ENCODE data around the gene PRR35.
A peak's percentile ranks its signal among the peaks of the same experiment; 100 is the strongest.
"Not testable (repeated sequence)": the region's sequence is repeated elsewhere in the genome, so short reads cannot be mapped to it uniquely, and the experiment has no call there.

The PRR35 gene

GRCh38 chr16:595942-596735, 35.9 kb downstream of the PRR35 start:
- TF ChIP-seq CTCF (IDR thresholded peaks at IDR 0.05; ENCODE audit: low read depth, low read length, missing control alignments) = no peak
- DNase-seq (ENCODE audit: extremely low read depth, low read depth) = no peak
- H3K4me3 ChIP-seq (replicated peaks; ENCODE audit: low read depth, low read length) = no peak overlapping the region

DNA sequence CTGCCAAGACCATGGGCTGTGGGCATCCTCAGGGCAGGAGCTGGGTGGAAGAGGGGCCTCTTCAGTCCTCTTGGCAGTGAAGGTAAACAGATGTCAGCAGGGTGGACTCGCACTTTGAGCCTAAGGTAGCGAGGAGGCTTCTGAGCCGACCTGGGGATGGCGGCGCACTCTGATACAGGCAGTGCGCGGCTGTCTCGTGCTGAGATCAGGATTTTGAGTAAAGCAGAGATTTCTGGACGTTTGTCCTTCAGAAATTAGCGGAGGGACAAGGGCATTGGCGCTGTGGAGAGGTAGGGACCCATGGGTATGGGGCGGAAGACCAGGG, 36.5 kb downstream of the PRR35 start:
- H3K4me3 ChIP-seq (replicated peaks; ENCODE audit: low read depth, low read length) = no peak overlapping the region
- no peak for DNase-seq (ENCODE audit: extremely low read depth, low read depth)
- TF ChIP-seq CTCF (IDR thresholded peaks at IDR 0.05; ENCODE audit: low read depth, low read length, missing control alignments) = no peak

- DNase-seq (ENCODE audit: extremely low read depth, low read depth); H3K4me3 ChIP-seq (replicated peaks; ENCODE audit: low read depth, low read length): not testable (repeated sequence)
Observed at GRCh38 chr16:597655-598054, 37.5 kb downstream of the PRR35 start.

DNA sequence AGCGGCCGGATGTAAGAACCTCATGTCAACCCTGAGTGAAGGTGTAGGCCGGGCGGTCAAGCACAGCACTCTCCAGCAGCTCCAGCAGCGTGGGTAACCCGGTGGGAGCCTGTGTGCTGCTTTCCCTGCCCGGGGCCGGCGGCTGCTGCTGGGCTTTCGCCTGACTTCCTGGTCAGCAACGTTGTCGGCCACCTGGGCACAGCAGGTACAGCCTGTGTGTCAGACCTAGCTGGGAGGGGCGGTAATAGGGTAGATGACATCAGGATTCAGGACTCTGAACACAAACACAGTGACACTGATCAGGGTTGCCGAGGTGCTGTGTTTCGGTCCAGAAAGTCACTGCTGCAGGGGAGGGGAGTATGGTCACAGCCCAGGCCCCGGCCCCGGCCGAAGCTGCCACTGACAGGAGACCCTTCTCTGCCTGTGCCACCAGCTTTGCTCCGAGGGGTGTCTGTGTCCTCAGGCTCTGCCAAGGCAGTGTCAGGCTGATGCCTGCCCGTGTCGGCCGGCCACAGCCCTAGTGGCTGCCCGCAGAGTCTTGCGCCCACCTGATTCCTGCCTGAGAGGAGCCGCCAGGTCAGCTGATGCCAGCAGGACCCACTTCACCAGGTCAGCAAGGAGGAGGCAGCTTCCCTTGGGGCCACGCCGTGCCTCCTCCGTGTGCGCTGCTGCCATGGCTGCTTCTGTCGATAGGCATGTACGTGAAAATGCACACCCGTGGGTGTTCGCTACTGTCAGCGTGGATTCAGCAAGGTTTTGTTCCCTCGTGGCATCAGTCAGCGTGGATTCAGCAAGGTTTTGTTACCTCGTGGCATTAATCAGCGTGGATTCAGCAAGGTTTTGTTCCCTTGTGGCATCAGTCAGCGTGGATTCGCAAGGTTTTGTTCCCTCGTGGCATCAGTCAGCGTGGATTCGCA, 38.9 kb downstream of the PRR35 start:
- DNase-seq (ENCODE audit: extremely low read depth, low read depth) = no peak
- TF ChIP-seq CTCF (IDR thresholded peaks at IDR 0.05; ENCODE audit: low read depth, low read length, missing control alignments) = no peak
- no peak overlapping the region for H3K4me3 ChIP-seq (replicated peaks; ENCODE audit: low read depth, low read length)

DNA sequence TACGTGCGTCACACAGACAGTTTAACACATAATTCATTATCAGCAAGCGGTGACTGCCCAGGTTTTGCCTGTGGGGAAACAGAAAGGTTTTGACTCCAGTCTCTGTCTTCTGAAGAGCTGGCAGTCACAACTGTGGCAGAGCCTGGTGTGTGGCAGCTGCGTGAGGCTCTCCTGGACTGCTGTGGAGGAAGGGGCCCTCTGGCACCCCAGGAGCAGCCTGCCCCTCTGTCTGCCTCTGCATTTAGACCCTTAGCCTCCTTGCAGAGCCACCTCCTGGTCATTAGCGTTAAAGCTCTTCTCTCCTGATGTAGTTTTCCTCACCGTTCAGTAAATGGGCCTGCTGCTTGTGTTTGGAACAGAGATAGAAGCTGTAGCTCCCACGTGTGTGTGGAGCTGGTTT, 40.6 kb downstream of the PRR35 start:
- DNase-seq (ENCODE audit: extremely low read depth, low read depth) = no peak
- H3K4me3 ChIP-seq (replicated peaks; ENCODE audit: low read depth, low read length) = no peak overlapping the region
- TF ChIP-seq CTCF (IDR thresholded peaks at IDR 0.05; ENCODE audit: low read depth, low read length, missing control alignments) = peak; percentile 20

GRCh38 chr16:603933-604332, 43.7 kb downstream of the PRR35 start:
- H3K4me3 ChIP-seq (replicated peaks; ENCODE audit: low read depth, low read length) = no peak overlapping the region
- no peak for DNase-seq (ENCODE audit: extremely low read depth, low read depth)
- no peak for TF ChIP-seq CTCF (IDR thresholded peaks at IDR 0.05; ENCODE audit: low read depth, low read length, missing control alignments)

DNA sequence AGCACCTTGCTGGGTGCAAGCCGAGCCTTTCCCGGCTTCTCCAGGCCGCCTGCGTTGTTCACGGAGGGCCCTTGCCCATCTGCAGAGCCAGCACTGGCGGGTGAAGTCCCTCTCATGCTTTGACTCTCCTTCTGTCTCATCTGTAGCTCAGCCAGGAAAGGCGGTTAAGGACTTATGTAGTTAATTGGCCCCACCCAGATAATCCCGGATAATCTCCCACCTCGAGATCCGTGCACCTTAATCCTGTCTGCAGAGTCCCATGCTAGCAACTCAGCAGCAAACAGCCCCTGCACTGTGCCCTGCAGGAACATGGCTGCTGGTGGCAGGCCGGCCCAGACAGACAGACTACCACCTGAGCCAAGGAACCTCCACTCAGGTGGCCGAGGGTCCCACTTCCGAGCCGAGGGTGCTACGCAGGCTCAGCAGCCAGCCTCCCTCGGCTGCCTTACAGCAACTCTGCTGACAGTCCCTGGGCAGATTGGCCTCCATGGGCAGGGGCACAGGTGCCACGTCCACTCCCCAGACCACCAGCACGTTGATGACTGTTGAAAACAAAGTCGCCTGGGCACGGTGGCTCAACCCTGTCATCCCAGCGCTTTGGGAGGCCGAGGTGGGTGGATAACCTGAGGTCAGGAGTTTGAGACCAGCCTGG, 46.6 kb downstream of the PRR35 start:
- no peak for DNase-seq (ENCODE audit: extremely low read depth, low read depth)
- TF ChIP-seq CTCF (IDR thresholded peaks at IDR 0.05; ENCODE audit: low read depth, low read length, missing control alignments) = no peak
- H3K4me3 ChIP-seq (replicated peaks; ENCODE audit: low read depth, low read length) = no peak overlapping the region
